NCI-H1105 (cell line): ENCODE measurements around the gene ACTG1.

Experiments
- DNase-seq: peaks from one replicate; lab custom pipeline; 2025; lab: John Stamatoyannopoulos, UW

The ACTG1 gene

DNA sequence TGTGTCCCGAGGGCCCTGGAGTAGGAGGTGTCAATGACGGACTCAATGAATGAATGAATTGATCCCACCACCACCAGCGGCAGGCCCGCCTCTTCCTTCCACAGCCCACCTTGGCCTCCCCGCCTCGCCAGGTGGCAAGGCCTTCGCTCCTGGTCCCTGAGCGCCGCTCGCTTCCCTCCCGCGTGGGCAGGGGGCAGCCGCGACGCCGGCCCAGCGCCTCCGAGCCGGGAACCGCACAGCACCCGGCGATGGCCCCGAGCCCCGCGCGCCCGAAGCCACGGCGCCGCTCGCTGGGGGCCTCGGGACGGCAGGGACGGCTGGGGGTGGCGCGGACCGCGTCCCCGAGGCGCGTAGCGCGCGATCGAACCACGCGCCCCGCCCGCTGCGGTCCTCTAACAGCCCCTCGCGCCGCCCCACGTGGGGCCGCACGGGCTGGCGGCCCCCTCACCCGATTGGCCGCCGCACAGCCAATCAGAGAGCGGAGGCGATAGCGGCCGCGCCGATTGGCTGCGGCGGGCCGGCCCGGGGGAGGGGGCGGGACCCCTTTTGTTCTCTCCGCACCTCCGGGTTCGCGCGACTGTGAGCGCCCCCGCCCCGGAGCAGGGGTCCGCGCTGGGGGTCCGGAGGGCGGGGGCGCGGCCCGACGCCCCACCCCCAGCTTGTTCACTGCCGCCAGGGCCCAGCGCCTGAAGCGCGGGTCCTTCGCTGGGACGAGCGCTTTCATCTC lies 31.4 kb downstream of the ACTG1 start:
- DNase-seq = peak; percentile 76

DNA sequence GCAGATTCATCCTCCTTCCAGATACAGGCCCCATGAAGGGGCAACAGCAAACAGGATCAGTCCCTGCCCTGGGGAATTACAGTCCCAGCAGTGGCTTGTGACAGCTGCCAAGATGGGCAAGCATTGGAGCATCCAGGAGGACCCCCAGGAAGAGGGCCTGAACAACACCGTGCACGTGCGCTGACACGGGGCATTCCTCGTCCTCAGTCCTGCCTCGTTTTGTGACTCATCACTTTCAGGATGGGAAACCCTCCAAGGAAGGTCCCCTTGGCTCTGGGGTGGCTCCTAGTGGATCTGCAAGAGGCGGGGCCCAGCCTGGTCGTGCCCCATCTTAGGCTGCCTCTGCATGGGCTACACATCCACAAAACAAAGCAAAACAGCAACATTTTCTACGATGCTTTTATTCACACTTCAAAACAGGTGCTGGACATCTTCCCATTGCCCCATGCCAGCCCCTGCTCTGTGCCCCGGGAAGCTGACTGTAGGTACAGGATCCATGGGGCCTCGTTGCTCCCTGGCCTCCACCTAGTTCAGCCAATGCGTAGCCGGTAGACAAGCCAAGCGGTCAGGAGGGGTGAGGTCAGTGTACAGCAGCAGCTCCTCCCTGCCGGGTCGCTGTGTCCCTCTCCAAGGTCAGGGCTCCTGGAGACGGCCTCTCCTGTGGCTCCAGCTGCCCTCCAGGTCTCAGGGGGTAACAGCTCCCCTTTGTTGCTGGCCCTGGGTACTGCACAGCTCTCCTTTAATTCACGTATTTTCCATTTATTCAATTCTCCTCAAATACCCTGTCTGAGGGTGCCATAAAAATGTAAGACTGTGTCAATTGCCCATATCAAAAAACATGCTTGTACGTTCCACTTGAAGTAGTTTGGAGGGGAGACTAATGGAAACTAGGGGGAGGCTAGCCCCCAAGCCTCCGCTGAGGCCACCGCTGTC lies 32.2 kb downstream of the ACTG1 start:
- DNase-seq = no peak

DNA sequence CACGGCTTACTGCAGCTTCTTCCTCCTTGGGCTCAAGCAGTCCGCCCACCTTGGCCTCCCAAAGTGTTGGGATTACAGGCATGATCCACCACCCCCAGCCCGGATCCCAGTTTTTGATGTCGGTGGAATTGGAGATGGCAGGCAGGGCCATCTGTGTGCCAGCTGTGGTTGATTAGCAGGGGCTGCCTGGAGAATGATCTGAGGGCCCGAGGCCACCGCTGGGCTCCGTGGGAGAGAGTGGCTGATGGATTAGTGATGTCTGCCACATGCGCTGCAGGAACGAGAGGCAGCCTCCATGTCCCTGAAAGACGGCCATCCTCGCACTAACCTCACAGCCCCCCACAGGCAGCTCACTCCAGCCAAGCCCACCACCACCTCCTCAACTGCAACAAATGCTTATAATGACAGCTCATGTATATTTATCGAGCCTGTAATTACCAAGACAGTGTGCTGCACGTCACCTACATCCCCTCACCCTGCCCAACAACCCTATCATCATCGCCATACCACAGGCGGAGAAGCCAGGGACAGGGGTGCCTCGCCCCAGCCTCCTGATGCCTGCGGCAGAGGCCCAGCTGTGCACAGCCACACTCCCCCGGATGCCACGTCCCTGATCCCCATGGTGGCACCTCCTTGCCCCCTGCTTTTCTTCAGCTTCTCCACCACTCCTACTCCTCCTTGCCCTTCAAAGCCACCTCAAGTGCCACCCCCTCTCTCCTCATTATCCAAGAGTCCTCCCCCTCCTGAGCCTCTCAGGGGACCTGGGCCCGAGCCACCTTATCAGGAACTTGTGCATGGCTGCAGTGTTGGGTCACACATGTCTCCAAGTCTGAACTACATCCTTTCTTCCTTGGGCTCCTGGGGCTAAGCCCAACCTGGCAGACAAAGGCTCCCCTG lies 33.2 kb downstream of the ACTG1 start:
- no peak for DNase-seq

DNA sequence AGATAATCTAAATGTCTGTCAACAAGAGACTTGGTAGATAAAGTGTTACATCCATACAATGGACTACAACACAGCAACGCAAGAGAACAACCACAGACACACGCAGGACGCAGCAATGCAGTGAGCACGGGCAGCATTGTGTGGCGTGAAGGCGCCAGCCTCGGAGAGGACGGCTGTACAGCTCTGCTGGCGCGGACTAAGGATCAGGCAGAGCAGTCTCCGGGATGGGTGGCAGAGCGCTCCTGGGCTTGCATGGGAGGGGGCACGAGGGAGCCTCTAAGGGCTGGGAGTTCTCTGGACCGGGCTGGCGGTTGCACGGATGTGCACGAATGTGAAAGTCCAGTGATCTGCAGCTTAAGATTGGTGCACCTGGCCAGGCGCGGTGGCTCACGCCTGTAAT lies 34.5 kb downstream of the ACTG1 start:
- DNase-seq = no peak

DNA sequence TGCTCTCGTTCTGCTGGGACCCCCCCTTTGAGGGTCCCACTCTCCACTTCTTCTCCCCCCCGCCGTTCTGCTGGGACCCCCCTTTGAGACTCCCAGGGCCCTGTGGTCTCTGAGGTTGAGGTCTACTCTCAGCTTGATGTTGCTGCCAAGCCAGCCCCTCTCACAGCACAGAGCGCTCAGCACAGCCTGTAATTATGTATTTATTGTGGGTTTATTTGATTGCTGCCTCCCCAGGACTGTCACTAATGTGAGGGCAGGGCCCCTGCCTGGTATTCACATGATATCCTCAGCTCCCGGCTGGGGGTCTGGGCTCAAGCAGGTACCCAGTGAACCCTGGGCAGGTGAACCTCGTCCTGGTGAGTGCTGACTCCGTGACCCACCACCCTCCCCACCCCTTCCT lies 35.4 kb downstream of the ACTG1 start:
- no peak for DNase-seq

DNA sequence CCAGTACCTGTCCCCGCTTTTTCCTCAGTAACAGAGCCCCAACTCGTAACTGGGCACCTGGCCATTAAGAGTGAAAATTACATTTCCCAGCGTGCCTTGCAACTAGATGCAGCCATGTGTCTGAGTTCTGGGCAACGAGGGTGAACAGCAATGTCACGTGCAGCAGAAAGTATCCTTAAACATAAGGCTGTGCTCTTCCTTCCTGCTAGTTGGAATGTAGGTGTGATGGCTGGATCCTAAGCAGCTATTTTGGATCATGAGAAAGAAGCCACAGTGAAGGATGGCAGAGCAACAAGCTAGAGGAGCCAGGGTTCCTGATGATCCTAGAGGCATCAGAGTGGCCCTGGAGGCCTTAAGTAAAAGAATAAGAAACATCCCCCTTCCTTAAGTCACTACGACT lies 36.0 kb downstream of the ACTG1 start:
- DNase-seq = no peak

DNA sequence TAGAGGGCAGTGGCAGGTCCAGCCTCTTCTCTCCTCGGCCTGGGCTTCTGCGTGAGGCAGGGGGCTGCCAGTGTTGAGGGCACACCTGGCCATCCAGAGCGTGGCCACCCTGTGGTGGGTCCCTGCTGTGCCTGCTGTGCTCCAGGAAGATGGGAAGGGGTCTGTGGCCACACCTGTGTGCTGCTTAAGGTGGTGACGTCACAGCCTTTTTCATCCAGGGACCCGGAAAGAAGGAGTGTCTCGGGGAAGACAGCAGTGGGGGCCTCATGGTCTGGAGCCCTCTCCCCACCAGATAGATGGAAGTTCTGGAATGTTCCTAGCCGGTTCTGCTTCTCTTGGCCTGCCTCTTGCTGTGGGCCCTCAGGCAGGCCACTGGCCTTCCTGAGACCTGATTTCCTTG lies 36.5 kb downstream of the ACTG1 start:
- DNase-seq = no peak

DNA sequence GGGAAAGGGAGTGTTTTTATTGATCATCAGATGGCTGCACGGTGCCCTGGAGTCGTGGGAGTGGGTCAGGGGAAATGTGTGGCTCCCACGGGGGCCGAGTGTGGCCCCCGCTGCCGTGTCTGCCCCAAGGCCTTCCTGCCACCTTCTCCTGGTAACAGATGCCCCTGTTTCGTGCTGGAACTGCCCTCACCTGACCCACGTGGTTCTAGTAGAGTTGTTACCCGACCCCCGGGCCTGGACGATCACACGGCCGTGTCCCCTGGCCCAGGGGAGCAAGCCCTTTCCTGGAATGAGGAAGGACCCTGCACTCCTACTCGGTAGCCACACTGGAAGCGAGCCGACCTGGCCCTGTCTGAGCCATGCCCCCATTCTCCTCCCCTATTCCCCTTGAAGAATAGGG lies 37.6 kb downstream of the ACTG1 start:
- DNase-seq = no peak

DNA sequence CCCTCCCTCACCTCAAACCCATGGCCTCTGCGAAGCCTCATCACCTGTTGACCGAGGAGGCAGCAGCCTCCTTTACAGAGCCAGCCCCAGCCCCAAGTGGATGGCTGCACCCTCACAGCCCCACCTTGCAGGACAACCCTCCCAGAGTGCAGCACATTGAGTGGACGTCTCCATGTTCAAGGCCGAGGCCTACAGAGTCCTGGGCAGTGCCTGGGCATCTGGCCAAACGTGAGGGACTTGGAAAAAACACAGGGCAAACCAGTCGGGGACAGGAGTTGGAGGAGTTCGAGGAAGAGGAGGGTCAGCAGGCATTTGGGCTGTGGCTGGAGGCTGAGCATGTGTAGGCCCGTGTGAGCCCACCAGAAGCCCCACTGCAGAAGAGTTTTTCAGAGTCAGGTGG lies 39.6 kb downstream of the ACTG1 start:
- DNase-seq = no peak

DNA sequence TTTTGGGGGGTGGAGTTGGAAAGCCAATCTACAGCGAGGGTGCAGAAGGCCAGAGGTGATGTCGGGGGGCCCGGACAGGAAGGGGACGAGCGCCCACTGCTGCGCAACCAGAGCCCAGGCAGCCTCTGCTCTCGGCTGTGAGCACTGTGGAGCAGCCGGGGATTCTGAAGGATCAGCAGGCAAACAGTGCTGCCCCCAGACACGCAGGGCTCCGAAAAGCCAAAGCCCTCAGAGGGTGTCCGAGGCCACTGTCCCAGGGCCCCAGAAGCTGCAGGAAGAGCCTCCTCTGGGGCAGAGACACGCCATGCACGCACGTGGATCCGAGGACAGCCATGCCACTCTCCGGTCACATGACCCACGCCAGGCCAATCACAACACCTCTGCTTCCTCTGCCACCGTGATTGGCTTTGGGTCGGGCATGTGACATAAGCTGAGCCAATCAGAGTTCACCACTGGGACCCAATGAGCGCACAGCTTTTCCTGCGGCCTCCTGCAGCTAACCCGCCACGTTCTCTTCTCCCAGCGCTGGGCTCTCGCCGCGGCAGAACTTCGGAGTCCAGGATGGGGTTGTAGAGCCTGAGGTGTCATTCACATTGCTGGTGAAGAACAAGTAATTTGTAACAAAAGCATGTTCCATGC lies 40.7 kb downstream of the ACTG1 start:
- DNase-seq = no peak

DNA sequence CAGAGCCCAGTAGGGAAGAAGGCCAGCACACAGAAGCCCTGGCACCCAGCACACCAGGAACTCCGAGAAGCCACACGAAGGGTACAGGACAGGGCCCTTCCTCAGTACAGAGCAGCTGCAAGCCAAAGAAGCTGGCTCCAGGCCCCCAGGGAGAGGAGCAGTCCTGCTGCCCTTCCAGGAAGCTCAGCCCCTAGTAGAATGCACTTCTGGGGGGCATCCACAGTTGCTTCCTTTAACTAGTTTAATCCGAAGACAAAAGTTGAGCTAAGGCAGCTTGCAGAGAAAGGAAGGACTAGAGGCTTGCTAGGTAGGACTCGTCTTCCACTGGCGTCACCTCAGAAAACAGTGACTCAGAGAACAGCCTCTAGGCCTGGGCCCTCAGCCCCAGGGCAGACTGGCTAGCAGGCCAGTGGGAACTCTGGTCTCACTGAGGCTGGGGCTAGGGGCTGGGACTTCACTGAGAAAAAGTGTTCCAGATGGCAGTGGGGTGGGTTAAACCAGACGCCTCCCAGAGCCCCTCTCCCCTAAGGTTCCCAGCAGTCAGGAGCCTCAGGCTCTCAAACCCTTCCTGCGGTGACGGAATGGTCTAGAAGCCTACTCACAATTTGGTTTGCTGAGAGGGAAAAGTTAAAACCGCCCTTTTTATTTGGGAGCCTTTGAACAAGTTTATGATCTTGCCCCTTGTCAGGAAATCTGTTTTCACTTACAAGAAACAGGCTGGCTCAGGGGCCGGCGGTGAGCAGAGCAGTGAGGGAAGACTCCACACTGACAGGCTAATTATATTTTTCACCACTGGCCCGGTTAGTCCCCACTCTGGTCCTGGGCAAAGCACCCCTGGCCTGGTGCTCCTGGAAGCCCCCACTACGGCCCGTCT lies 41.4 kb downstream of the ACTG1 start:
- DNase-seq = no peak

DNA sequence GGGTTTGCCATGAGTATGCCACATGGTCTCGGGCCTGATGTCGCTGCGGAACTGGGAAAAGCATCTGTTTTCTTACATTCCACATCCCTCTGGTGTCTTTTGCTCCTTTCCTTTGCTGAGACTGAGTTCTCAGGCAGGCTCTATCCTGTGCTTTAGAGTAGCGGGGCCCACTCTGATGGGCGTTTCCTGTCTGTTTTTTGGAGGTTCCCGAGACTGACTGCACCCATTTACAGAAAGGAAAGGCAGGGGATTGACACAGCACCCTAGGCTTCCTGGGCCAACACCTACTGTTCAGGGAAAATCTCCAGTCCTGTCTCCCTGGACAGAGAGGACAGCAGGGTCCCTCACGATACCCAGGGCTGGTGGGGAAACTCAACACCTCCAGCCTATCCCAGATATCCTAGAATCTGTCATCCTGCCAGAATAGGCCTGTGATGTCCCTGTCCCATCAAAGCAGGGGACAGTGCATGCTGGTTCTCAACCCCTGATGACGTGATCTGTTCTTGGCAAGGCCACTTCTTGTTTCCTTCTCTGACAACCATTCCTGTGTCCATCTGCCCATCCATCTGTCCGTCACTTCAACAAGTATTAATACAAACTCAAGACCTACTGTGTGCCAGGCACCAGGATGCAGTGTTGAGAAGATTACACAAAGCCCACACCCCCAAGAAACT lies 42.2 kb downstream of the ACTG1 start:
- DNase-seq = no peak

DNA sequence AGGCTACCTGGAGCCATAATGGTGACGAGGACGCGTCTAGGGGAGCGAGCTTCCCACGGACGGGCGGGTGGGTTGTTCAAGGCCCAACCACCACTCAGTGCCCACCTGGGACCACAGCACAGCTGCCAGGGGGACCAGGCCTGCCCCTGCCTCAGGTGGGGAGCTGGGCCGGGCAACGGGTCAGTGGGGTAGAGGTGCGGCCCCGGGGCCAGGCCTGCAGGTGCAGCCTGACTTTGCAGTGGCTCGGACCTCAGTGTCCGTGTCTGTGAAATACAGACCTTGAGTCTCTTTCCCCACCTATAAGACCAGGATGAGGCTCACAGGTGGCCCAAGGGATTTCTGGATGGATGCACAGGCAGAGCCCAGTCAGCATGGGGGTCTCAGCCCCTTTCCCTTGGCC lies 43.3 kb downstream of the ACTG1 start:
- DNase-seq = no peak

DNA sequence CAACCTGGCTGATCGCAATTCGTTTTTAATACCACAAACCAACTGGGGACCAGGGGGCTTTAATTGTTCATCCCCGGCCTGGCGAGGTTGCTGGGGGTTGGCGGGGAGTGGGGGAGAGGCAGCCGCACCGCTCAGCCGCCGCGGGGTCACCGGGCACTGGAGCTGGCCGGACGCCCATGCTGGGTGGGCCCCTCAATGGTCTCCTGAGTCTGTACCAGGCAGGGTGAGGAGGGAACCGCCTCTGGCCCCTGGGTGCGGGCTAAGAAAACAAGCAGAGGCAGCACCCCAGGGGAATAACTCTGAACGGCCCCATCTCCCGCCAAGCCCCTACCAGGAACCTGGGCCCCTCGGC lies 43.9 kb downstream of the ACTG1 start:
- DNase-seq = no peak

DNA sequence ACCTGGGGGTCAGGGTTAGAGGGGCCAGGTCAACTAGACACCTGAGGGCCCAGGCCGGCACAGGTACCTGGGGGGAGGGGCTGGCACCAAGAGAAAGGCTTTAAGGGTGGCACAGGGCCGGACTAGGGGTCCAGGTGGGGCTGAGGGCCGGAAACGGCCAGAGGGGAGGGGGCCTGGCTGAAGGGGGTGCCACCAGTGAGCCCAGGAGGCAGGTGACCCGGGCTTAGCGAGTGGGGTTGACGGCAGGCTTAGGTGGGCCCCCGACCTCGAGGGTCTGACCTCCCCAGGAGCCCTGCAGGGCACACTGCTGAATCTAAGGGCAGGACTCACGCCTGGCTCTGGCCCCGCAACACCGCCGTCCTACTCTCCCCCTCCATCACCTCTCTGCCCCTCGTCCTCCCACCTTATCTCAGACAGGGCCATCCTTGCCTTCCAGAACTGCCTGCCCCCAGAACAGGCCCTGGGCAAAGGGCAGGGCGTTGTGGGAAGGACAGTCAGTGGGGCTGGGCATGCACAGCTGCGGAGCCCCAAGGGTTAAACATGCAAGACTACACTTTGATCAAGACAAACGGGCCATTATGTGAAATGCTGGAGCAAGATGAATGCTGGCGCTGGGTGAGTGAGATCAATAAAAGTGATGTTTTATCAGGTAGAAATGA lies 44.4 kb downstream of the ACTG1 start:
- DNase-seq = no peak

DNA sequence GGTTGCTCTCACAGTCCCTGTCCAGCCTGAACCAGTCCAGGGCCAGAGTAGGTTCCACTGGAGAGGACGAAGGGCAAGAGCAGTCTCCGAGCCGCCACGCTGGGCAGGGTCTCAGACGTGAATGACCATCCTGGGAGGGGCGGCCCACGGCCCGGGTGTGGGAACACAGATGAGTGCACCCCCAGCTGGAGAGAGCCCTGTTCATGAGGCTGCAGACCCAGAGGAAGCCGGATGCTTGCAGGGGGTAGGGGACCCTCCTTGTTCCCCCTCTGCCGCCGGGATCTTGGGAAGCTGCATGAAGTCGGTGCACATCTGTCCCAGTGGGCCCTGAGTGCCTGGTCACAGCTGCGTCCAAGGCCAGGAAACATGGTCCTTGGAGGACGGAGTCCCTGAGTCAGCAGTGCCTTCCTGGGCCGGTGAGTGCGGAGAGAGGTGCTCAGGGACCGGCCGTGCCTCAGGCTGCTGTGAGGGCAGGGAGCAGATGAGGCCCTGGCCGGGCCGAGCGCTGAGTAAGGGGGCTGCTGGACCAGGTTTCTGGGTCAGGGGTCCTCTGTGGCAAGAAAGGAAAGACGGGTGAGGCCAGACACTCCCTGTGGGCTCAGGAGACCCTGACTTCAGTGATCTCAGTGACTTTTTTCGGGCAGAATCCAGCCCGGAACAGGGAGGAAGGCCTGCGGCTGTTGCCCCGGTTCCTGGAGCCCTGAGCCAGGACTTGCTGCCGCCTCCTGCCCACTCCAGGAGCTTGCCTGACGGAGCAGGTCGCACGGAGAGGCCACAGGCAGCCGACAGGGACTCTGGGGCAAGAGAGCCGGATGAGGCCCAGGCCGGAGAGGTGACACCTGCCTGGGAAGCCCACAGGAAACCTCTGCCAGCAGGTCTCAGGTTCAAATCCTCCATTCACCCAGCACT lies 45.8 kb downstream of the ACTG1 start:
- DNase-seq = no peak

DNA sequence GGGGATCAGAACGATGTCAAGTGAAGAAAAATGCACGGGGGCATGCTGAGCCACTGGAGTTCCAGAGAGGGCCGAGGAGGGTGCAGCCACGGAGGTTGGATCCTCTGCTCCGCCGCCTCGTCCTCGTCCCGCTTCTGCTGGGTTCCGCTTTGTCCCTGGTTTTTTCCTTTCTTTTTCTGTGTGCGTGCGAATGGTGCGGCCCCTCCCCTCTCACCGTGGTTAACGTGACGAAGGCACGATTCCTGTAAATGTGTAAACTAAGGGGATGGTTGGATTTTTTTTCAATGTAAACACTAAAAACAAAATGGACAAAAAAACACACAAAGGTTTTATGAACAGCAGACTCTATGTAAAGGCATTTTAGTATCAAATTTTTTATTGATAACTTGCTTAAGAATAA lies 46.7 kb downstream of the ACTG1 start:
- DNase-seq = no peak

DNA sequence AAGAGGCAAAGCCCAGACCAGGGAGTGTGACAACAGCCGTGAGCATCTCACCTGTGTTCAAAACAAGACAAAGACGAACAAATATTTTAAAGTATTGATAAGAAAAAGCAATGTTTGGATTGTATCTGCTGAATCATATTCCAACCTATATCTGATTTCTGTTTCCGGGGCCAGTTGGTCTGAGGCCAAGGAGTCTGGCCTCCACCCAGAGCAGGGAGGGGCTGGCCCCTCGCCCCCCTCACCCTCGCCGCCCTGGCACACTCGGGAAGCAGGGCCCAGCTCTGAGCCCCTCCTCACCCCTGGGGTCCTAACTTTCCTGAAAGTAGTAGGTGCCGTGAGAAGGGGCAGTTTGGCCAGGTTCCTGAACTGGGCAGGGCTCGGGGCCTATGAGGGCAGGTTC lies 48.0 kb downstream of the ACTG1 start:
- DNase-seq = no peak

DNA sequence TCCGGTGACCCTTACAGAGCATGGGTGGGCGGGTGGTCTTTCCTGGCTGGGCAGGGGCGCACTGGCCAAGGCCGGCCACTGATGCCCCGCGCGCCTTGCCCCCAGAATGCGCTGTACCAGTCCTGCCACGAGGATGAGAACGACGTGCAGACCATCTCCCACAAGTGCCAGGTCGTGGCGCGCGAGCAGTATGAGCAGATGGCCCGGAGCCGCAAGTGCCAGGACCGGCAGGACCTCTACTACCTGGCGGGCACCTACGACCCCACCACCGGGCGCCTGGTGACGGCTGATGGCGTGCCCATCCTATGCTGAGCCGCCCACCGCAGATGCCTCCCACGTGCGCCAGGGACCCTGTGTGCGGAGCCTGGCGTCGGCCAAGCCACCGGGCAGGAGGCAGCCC lies 49.1 kb downstream of the ACTG1 start:
- no peak for DNase-seq
